IMR-90 (cell line): ENCODE data around the gene SDC1. TPM values are rescaled to one million over a fixed set of nuclear protein-coding genes. Genes with fewer than 3 reads are reported as not detected.

Experiments used
- ATAC-seq: fragments of 200-7000 bp; cut with Tn5 transposase; 2 replicates; pipeline ENCODE4 v1.9.1; 2020; ENCODE audit warnings: low read depth, mild to moderate bottlenecking, moderate library complexity
- BruUV-seq: library from RNA; stranded (reverse); fragments of 400-500 nt; replicated peaks from 2 replicates; lab custom pipeline; 2021; lab: Mats Ljungman, UMichigan
- CTCF ChIA-PET: fragments of 300-600 bp; formaldehyde crosslinking; extraction: SDS; loops from one replicate; lab custom pipeline; 2021; ENCODE audit warnings: antibody characterized with exemption; lab: Yijun Ruan, JAX
- POLR2A ChIA-PET: fragments of 300-600 bp; sonication (Branson Sonifier 250); formaldehyde crosslinking; loops from one replicate; lab custom pipeline; 2022; ENCODE audit warnings: antibody characterized with exemption; ENCODE audit not compliant: unreplicated experiment; lab: Charles Lee
- DNase-seq: peaks from one replicate; pipeline ENCODE4 v3.0.0; 2013
- H2AFZ ChIP-seq: replicated peaks from 2 replicates; pipeline ENCODE3; 2013; ENCODE audit warnings: low read length, mild to moderate bottlenecking; ENCODE audit not compliant: poor library complexity
- H2AK5ac ChIP-seq: 2 replicates; pipeline ENCODE4 v1.6.1; 2013; ENCODE audit warnings: low read depth, low read length, inconsistent platforms
- H2AK9ac ChIP-seq: replicated peaks from 2 replicates; pipeline ENCODE3; 2013; ENCODE audit warnings: mild to moderate bottlenecking, low read depth, low read length, moderate library complexity; ENCODE audit not compliant: poor library complexity
- H2BK120ac ChIP-seq: 2 replicates; pipeline ENCODE4 v1.6.1; 2013; ENCODE audit warnings: low read depth, low read length, inconsistent platforms
- H2BK15ac ChIP-seq: 3 replicates; pipeline ENCODE4 v1.6.1; 2013; ENCODE audit warnings: low read depth, low read length, inconsistent platforms
- H2BK20ac ChIP-seq: 2 replicates; pipeline ENCODE4 v1.6.1; 2013; ENCODE audit warnings: low read depth, mild to moderate bottlenecking, inconsistent platforms, low read length, moderate library complexity
- H2BK5ac ChIP-seq: 2 replicates; pipeline ENCODE4 v1.6.1; 2013; ENCODE audit warnings: mild to moderate bottlenecking, low read depth, low read length, inconsistent platforms; ENCODE audit not compliant: poor library complexity, severe bottlenecking
- H3K14ac ChIP-seq: replicated peaks from 2 replicates; pipeline ENCODE4 v1.6.1; 2013; ENCODE audit warnings: low read depth, low read length, inconsistent platforms
- H3K18ac ChIP-seq: 2 replicates; pipeline ENCODE4 v1.6.1; 2013; ENCODE audit warnings: low read depth, low read length, control low read depth
- H3K23ac ChIP-seq: 2 replicates; pipeline ENCODE4 v1.6.1; 2013; ENCODE audit warnings: low read depth, low read length, inconsistent platforms
- H3K27ac ChIP-seq: 2 replicates; pipeline ENCODE4 v1.5.1; 2013; ENCODE audit warnings: mild to moderate bottlenecking, control low read depth, low read length; ENCODE audit not compliant: insufficient read depth
- H3K27me3 ChIP-seq: 2 replicates; pipeline ENCODE4 v1.6.1; 2013; ENCODE audit warnings: low read length; ENCODE audit not compliant: control insufficient read depth, insufficient read depth
- H3K36me3 ChIP-seq: 2 replicates; pipeline ENCODE4 v1.6.1; 2013; ENCODE audit warnings: low read length, mixed read lengths; ENCODE audit not compliant: control insufficient read depth, insufficient read depth
- H3K4ac ChIP-seq: 2 replicates; pipeline ENCODE4 v1.6.1; 2013; ENCODE audit warnings: low read depth, low read length, inconsistent platforms
- H3K4me1 ChIP-seq: 2 replicates; pipeline ENCODE4 v1.6.1; 2013; ENCODE audit warnings: low read length, mixed read lengths; ENCODE audit not compliant: control insufficient read depth, insufficient read depth
- H3K4me2 ChIP-seq: 2 replicates; pipeline ENCODE4 v1.6.1; 2013; ENCODE audit warnings: low read depth, mild to moderate bottlenecking, control low read depth, low read length, moderate library complexity
- H3K4me3 ChIP-seq: 2 replicates; pipeline ENCODE4 v1.5.1; 2013; ENCODE audit warnings: low read depth, mild to moderate bottlenecking, control low read depth, low read length, moderate library complexity; ENCODE audit not compliant: insufficient read depth
- H3K56ac ChIP-seq: 2 replicates; pipeline ENCODE4 v1.6.1; 2013; ENCODE audit warnings: low read length, inconsistent platforms; ENCODE audit not compliant: insufficient read depth; ENCODE audit errors: extremely low read depth
- H3K79me1 ChIP-seq, 2 experiments: 2 replicates each; pipeline ENCODE4 v1.6.1; 2013; ENCODE audit warnings: low read length in 2 of 2, inconsistent platforms in 1 of 2, low read depth in 1 of 2
- H3K9ac ChIP-seq: 2 replicates; pipeline ENCODE4 v1.6.1; 2013; ENCODE audit warnings: low read depth, low read length, control low read depth
- H3K9me1 ChIP-seq: 2 replicates; pipeline ENCODE4 v1.6.1; 2013; ENCODE audit warnings: low read length, inconsistent platforms; ENCODE audit not compliant: insufficient read depth
- H3K9me3 ChIP-seq: 2 replicates; pipeline ENCODE4 v1.6.1; 2013; ENCODE audit warnings: low read length; ENCODE audit not compliant: control insufficient read depth, insufficient read depth
- H4K20me1 ChIP-seq: 2 replicates; pipeline ENCODE4 v1.6.1; 2013; ENCODE audit warnings: low read length, inconsistent platforms; ENCODE audit not compliant: insufficient read depth
- H4K5ac ChIP-seq: 2 replicates; pipeline ENCODE4 v1.6.1; 2013; ENCODE audit warnings: mild to moderate bottlenecking, low read depth, low read length, control low read depth
- H4K8ac ChIP-seq, 2 experiments: 2 replicates each; pipeline ENCODE4 v1.6.1; 2013; ENCODE audit warnings: low read depth in 2 of 2, low read length in 2 of 2, control low read depth in 1 of 2, inconsistent platforms in 1 of 2
- H4K91ac ChIP-seq: 2 replicates; pipeline ENCODE4 v1.6.1; 2013; ENCODE audit warnings: low read depth, low read length, inconsistent platforms; ENCODE audit not compliant: insufficient read depth
- BHLHE40 ChIP-seq: fragments of 150-350 bp; IDR thresholded peaks from 2 replicates; pipeline ENCODE4 v1.6.1; 2016; ENCODE audit warnings: mild to moderate bottlenecking, low read depth, low read length
- CEBPB ChIP-seq: IDR thresholded peaks from 2 replicates; pipeline ENCODE4 v1.6.1; 2012; ENCODE audit warnings: low read depth, low read length, improper control_type of control experiment
- CHD1 ChIP-seq: IDR thresholded peaks from 2 replicates; pipeline ENCODE4 v1.6.1; 2012; ENCODE audit warnings: low read depth, low read length, improper control_type of control experiment
- FOS ChIP-seq: fragments of 150-350 bp; IDR thresholded peaks from 2 replicates; pipeline ENCODE4 v1.6.1; 2016; ENCODE audit warnings: low read depth, low read length
- MAFK ChIP-seq: IDR thresholded peaks from 2 replicates; pipeline ENCODE4 v1.6.1; 2012; ENCODE audit warnings: low read depth, low read length, improper control_type of control experiment
- MAZ ChIP-seq: IDR thresholded peaks from 2 replicates; pipeline ENCODE4 v1.6.1; 2012; ENCODE audit warnings: low read depth, mild to moderate bottlenecking, low read length, improper control_type of control experiment, moderate library complexity, borderline replicate concordance
- MXI1 ChIP-seq: IDR thresholded peaks from 2 replicates; pipeline ENCODE4 v1.6.1; 2012; ENCODE audit warnings: low read depth, mild to moderate bottlenecking, low read length, moderate library complexity, borderline replicate concordance
- NFE2L2 ChIP-seq: fragments of 150-350 bp; IDR thresholded peaks from 2 replicates; pipeline ENCODE4 v1.6.1; 2016; ENCODE audit warnings: low read depth, mild to moderate bottlenecking, low read length
- RAD21 ChIP-seq: IDR thresholded peaks from 2 replicates; pipeline ENCODE4 v1.6.1; 2012; ENCODE audit warnings: low read length, improper control_type of control experiment
- RCOR1 ChIP-seq: IDR thresholded peaks from 2 replicates; pipeline ENCODE4 v1.6.1; 2012; ENCODE audit warnings: mild to moderate bottlenecking, low read length, improper control_type of control experiment; ENCODE audit not compliant: insufficient replicate concordance
- RFX5 ChIP-seq: IDR thresholded peaks from 2 replicates; pipeline ENCODE4 v1.8.0; 2012; ENCODE audit warnings: low read depth, mild to moderate bottlenecking, low read length, moderate library complexity
- SMC3 ChIP-seq: fragments of 150-350 bp; IDR thresholded peaks from 2 replicates; pipeline ENCODE4 v1.6.1; 2016; ENCODE audit warnings: low read depth, mild to moderate bottlenecking, antibody characterized with exemption, low read length, moderate library complexity
- USF2 ChIP-seq: fragments of 150-350 bp; IDR thresholded peaks from 2 replicates; pipeline ENCODE4 v1.6.1; 2017; ENCODE audit warnings: mild to moderate bottlenecking, antibody characterized with exemption, low read length, low read depth
- WGBS, 2 experiments: methylation state at CpG; one replicate each; pipeline versions ENCODE4 v1.1.5 to v1.1.7; 2013; ENCODE audit warnings: missing lambda C conversion rate in 2 of 2; ENCODE audit not compliant: insufficient read length in 1 of 2; ENCODE audit errors: extremely low coverage in 2 of 2; 5-methylcytosine and 5-hydroxymethylcytosine counted together
- dilution Hi-C: fragments of 300-500 bp; cut with HindIII; formaldehyde crosslinking; loops from one replicate; pipeline ENCODE4 v1.14.3; 2018; ENCODE audit warnings: low sequenced_read_pairs; ENCODE audit not compliant: unreplicated experiment
- in situ Hi-C: fragments of 300-500 bp; cut with MboI; formaldehyde crosslinking; loops from 3 replicates; pipeline ENCODE4 v1.14.3; 2019; ENCODE audit warnings: low sequenced_read_pairs, inconsistent platforms, mixed read lengths
- intact Hi-C: fragments of 100-400 bp; cut with micrococcal nuclease; formaldehyde crosslinking; loops from 2 replicates; pipeline ENCODE4 v1.10.0; 2022
- polyA plus RNA-seq, 3 experiments: library from polyadenylated mRNA; depleted of rRNA; stranded (reverse); fragments of >200 nt; gene quantifications; 2 replicates each; pipeline ENCODE4 v1.2.3, GENCODE V29; 2012; ENCODE audit warnings: low replicate concordance in 1 of 3
- total RNA-seq: library from RNA; depleted of rRNA; stranded (reverse); fragments of >200 nt; gene quantifications from 2 replicates; pipeline ENCODE4 v1.2.3, GENCODE V29; 2012
- TF ChIP-seq, protein P1 (sequence below): fragments of 150-350 bp; IDR thresholded peaks from 2 replicates; pipeline ENCODE4 v1.6.1; 2016; ENCODE audit warnings: low read depth, mild to moderate bottlenecking, low read length, moderate library complexity, borderline replicate concordance
- TF ChIP-seq, protein P2 (sequence below): conservative IDR thresholded peaks from 2 replicates; pipeline ENCODE4 v1.5.1; 2012; ENCODE audit warnings: mild to moderate bottlenecking, low read depth, low read length, improper control_type of control experiment

SDC1 gene
- total and polyA plus RNA-seq, 2 of the 4 experiments (the other 2 are of a cell fraction) = 22.0 to 28.3 TPM

- no peak overlapping the region for H2BK120ac ChIP-seq
- DNase-seq (no peak), ATAC-seq (no peak)
- no peaks in the 10 kb centered on the region for H3K79me1 ChIP-seq
- H3K36me3 ChIP-seq = no peaks in the 10 kb centered on the region
- H2BK15ac ChIP-seq = no peak overlapping the region
- no peak overlapping the region for H3K18ac ChIP-seq
- 0 out of 2 replicates have a peak overlapping the region, but pooled peaks have one; percentile 28 for H3K14ac ChIP-seq
- H3K27ac ChIP-seq = no peak overlapping the region
- no peak overlapping the region for H2BK5ac ChIP-seq
- no peak overlapping the region for H2AK9ac ChIP-seq
- H4K8ac ChIP-seq = no peak overlapping the region
- no peak overlapping the region for H3K4me2 ChIP-seq
- no peak overlapping the region for H2AK5ac ChIP-seq
- in situ Hi-C loops = no loop called here
- H3K56ac ChIP-seq = no peak overlapping the region
- CTCF ChIA-PET = interaction anchor here (0.6 kb wide), 1 partner anchor 76 kb away, joined by 3 read pairs; no protein-coding TSS in a partner anchor
- no peak overlapping the region for H2AFZ ChIP-seq
- H3K4ac ChIP-seq = no peak overlapping the region
- H3K27me3 ChIP-seq = no peaks in the 10 kb centered on the region
- BruUV-seq = no TSS peak
- intact Hi-C loops = no loop called here
- no peak overlapping the region for H2BK20ac ChIP-seq
- no peaks in the 10 kb centered on the region for H3K9me3 ChIP-seq
- no peak overlapping the region for H4K91ac ChIP-seq
- peaks cover 10% of the 10 kb centered on the region for H3K9me1 ChIP-seq
- no peak overlapping the region for H3K23ac ChIP-seq
- no peaks in the 10 kb centered on the region for H4K20me1 ChIP-seq
- dilution Hi-C loops = no loop called here
- no CpG with 5 or more reads among the region's 7 CpGs for WGBS, 2 experiments
- H3K4me3 ChIP-seq = no peak overlapping the region
- H3K9ac ChIP-seq = no peak overlapping the region
- POLR2A ChIA-PET = no interaction called here
- H3K4me1 ChIP-seq = peaks cover 12% of the 10 kb centered on the region
- no peak overlapping the region for H4K5ac ChIP-seq
- TF ChIP-seq, protein P1, sequence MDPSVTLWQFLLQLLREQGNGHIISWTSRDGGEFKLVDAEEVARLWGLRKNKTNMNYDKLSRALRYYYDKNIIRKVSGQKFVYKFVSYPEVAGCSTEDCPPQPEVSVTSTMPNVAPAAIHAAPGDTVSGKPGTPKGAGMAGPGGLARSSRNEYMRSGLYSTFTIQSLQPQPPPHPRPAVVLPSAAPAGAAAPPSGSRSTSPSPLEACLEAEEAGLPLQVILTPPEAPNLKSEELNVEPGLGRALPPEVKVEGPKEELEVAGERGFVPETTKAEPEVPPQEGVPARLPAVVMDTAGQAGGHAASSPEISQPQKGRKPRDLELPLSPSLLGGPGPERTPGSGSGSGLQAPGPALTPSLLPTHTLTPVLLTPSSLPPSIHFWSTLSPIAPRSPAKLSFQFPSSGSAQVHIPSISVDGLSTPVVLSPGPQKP = no peak
- TF ChIP-seq MAZ (no peak), NFE2L2 (no peak), RCOR1 (no peak), MAFK (no peak), CEBPB (no peak), RAD21 (no peak), RFX5 (no peak), BHLHE40 (no peak), MXI1 (no peak), CHD1 (no peak), USF2 (no peak), FOS (no peak), SMC3 (no peak)
- TF ChIP-seq, protein P2, sequence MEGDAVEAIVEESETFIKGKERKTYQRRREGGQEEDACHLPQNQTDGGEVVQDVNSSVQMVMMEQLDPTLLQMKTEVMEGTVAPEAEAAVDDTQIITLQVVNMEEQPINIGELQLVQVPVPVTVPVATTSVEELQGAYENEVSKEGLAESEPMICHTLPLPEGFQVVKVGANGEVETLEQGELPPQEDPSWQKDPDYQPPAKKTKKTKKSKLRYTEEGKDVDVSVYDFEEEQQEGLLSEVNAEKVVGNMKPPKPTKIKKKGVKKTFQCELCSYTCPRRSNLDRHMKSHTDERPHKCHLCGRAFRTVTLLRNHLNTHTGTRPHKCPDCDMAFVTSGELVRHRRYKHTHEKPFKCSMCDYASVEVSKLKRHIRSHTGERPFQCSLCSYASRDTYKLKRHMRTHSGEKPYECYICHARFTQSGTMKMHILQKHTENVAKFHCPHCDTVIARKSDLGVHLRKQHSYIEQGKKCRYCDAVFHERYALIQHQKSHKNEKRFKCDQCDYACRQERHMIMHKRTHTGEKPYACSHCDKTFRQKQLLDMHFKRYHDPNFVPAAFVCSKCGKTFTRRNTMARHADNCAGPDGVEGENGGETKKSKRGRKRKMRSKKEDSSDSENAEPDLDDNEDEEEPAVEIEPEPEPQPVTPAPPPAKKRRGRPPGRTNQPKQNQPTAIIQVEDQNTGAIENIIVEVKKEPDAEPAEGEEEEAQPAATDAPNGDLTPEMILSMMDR = no peak
Observed at GRCh38 chr2:20150806-20151571, 73.9 kb downstream of the SDC1 start.
